Activated CD8-positive, alpha-beta memory T cell treated with anti-CD3 and anti-CD28 coated beads for 1 hour (primary cell): ENCODE results near the gene SLC16A4.
"Not testable (repeated sequence)": the region's sequence is repeated elsewhere in the genome, so short reads cannot be mapped to it uniquely, and the experiment has no call there.

Experiments used
- DNase-seq, 2 donors: peaks; one replicate each; pipeline ENCODE4 v3.0.0-alpha.2; 2020; ENCODE audit warnings: low read depth in 1 of 2; ENCODE audit errors: extremely low read depth in 1 of 2

SLC16A4 gene

GRCh38 chr1:110409316-110409715, 18.5 kb upstream of the SLC16A4 start:
- no peak for DNase-seq

GRCh38 chr1:110408488-110408887, 17.7 kb upstream of the SLC16A4 start:
- no peak for DNase-seq

- DNase-seq = peak; percentile 74 to 83
These were observed 16.7 kb upstream of the SLC16A4 start, which contains the start of gene LAMTOR5 for GRCh38 chr1:110407260-110408210. TSS of gene LAMTOR5 (minus strand) at chr1:110407694. CDS start at chr1:110407620, 74 bp downstream.

- DNase-seq = not testable (repeated sequence)
These were observed 15.6 kb upstream of the SLC16A4 start for GRCh38 chr1:110406407-110406806.

- no peak for DNase-seq
These were observed 13.6 kb upstream of the SLC16A4 start for GRCh38 chr1:110404401-110404800.

GRCh38 chr1:110403805-110404204, 13.0 kb upstream of the SLC16A4 start:
- DNase-seq = no peak

- DNase-seq = not testable (repeated sequence)
These were observed 5.6 kb upstream of the SLC16A4 start for GRCh38 chr1:110396259-110396958.

GRCh38 chr1:110394493-110394820, 3.6 kb upstream of the SLC16A4 start:
- no peak for DNase-seq

GRCh38 chr1:110393691-110394492, 3.1 kb upstream of the SLC16A4 start:
- DNase-seq = no peak

- DNase-seq = no peak
These were observed 2.5 kb upstream of the SLC16A4 start for GRCh38 chr1:110393286-110393685.

GRCh38 chr1:110390096-110390495, 730 bp downstream of the SLC16A4 start:
- DNase-seq = no peak

- DNase-seq = no peak
These were observed 3.6 kb downstream of the SLC16A4 start for GRCh38 chr1:110387048-110387754.

- DNase-seq = no peak
These were observed 5.5 kb downstream of the SLC16A4 start for GRCh38 chr1:110385369-110385768.

- no peak for DNase-seq
These were observed 6.1 kb downstream of the SLC16A4 start for GRCh38 chr1:110384581-110385321.

GRCh38 chr1:110383251-110383990, 7.4 kb downstream of the SLC16A4 start:
- DNase-seq = no peak

- DNase-seq = no peak
These were observed 10.0 kb downstream of the SLC16A4 start for GRCh38 chr1:110380672-110381283.

GRCh38 chr1:110375490-110375889, 15.3 kb downstream of the SLC16A4 start:
- no peak for DNase-seq

GRCh38 chr1:110370827-110371226, 20.0 kb downstream of the SLC16A4 start:
- no peak for DNase-seq

GRCh38 chr1:110364221-110364620, 26.6 kb downstream of the SLC16A4 start:
- DNase-seq = no peak
